ENCODE data around the gene FFAR2.

Gene FFAR2

GRCh38 chr19:35451338-35452096, 3.5 kb downstream of the FFAR2 start:
- TF ChIP-seq CTCF (IDR thresholded peaks at IDR 0.05), result no peak

GRCh38 chr19:35454663-35455062, 6.6 kb downstream of the FFAR2 start:
- no peak for TF ChIP-seq CTCF (IDR thresholded peaks at IDR 0.05)

- TF ChIP-seq CTCF (IDR thresholded peaks at IDR 0.05), result no peak
Measured at GRCh38 chr19:35455616-35456201, 7.7 kb downstream of the FFAR2 start.

GRCh38 chr19:35457173-35457572, 9.1 kb downstream of the FFAR2 start:
- TF ChIP-seq CTCF (IDR thresholded peaks at IDR 0.05), result no peak

- no peak for TF ChIP-seq CTCF (IDR thresholded peaks at IDR 0.05)
Measured at GRCh38 chr19:35458192-35458591, 10.1 kb downstream of the FFAR2 start.

GRCh38 chr19:35458731-35459391, 10.8 kb downstream of the FFAR2 start:
- TF ChIP-seq CTCF (IDR thresholded peaks at IDR 0.05), result no peak

GRCh38 chr19:35459414-35460082, 11.5 kb downstream of the FFAR2 start:
- TF ChIP-seq CTCF (IDR thresholded peaks at IDR 0.05), result no peak
